LNCAP (cell line): ENCODE data around the gene CENPS.

ENCODE experiments used
- CTCF ChIP-seq: fragments of 450-650 bp; IDR thresholded peaks from 2 replicates; pipeline ENCODE4 v1.5.1; 2017; ENCODE audit warnings: mild to moderate bottlenecking

Gene CENPS

GRCh38 chr1:10479296-10479695 is 49.1 kb downstream of the CENPS start:
- no peak for TF ChIP-seq CTCF

- no peak for TF ChIP-seq CTCF
Observed at GRCh38 chr1:10480614-10481013, 50.4 kb downstream of the CENPS start.

- TF ChIP-seq CTCF = no peak
Observed at GRCh38 chr1:10484521-10484920, 54.3 kb downstream of the CENPS start.

GRCh38 chr1:10489291-10490055 is 59.2 kb downstream of the CENPS start:
- no peak for TF ChIP-seq CTCF

GRCh38 chr1:10490286-10490970 is 60.2 kb downstream of the CENPS start:
- no peak for TF ChIP-seq CTCF
